ENCODE data around the gene UBE3D.

Gene UBE3D

DNA sequence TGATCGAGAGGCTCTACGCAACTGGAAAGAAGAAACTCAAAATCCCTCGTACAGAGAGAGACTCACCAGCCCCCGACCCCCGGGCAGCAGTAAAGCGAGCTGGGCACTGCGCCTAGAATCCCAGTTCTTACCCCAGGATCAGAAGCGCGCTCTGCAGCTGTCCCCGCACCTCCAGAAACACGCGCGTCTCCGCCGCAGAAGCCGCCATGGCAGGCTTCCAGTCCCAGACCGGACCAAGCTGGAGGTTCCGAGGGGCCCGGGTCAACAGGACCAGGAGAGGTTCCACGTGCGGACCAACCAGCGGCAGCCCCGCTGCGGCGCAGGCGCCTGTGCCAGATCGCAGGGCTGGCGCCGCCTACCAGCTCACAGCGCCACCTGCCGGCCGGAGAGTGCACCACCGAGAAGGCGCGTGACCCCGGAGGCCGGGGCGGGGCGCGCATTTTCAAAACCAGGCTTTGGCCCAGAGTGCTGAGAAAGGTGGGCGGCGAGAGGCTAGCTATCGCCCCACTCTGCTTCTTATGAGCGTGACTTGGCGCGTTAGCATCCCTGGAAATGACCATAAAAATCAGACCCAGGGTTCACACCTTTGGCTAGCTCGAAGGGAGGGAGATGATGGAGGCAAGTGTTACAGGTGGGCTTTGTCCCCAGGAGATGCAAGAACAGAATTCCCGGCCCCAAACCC, at the start of gene UBE3D:
TSS of gene UBE3D (minus strand) at position 331 of the 682 bp plus-strand sequence. CDS start at position 208, 123 bp downstream.
- DNase-seq (ENCODE audit: low read depth in 2 of 3, low spot score in 1 of 3), result peak; percentile 83 to 92 (median 88)

- no peak for DNase-seq (ENCODE audit: low read depth in 2 of 3, low spot score in 1 of 3)
These were observed 48.5 kb upstream of the UBE3D start for GRCh38 chr6:83114164-83114563.

DNA sequence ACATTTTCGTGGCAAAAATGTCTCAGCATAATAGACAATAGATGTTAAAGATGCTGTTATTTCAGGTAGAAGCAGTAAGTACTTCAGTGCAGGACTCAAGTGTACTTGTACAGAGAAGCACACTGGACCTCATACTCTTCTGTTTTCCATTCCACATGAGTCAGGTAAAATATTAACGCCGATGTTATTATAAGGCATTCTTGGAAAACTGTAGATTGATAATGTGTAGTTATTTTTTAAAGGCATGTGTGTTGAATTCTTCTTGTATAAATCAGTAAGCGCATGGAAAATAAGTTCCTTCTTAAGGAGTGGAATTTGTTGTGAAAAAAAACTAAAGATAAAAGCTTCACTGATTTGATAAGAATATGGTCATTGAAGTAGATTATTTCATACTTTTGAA, 47.6 kb upstream of the UBE3D start:
- DNase-seq (ENCODE audit: low read depth in 2 of 3, low spot score in 1 of 3), result no peak

GRCh38 chr6:83108378-83108777, 42.7 kb upstream of the UBE3D start:
- DNase-seq (ENCODE audit: low read depth in 2 of 3, low spot score in 1 of 3), result no peak

- no peak for DNase-seq (ENCODE audit: low read depth in 2 of 3, low spot score in 1 of 3)
These were observed 32.9 kb upstream of the UBE3D start for GRCh38 chr6:83098589-83098988.

DNA sequence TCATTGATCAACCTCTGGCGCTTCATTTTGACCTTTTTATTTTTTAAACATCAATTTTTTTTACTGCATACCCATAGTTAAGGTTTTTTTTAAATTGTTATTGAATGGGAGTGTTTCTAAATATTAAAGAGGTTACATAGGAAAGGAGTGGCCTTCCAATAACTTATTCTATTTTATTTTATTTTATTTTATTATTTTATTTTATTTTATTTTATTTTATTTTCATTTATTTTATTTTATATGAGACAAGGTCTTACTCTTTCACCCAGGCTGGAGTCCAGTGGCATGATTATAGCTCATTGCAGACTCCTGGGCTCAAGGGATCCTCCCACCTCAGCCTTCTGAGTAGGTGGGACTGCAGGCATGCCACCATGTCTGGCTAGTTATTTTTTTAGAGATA, 32.0 kb upstream of the UBE3D start:
- no peak for DNase-seq (ENCODE audit: low read depth in 2 of 3, low spot score in 1 of 3)

GRCh38 chr6:83097204-83097603, 31.6 kb upstream of the UBE3D start:
- no peak for DNase-seq (ENCODE audit: low read depth in 2 of 3, low spot score in 1 of 3)

DNA sequence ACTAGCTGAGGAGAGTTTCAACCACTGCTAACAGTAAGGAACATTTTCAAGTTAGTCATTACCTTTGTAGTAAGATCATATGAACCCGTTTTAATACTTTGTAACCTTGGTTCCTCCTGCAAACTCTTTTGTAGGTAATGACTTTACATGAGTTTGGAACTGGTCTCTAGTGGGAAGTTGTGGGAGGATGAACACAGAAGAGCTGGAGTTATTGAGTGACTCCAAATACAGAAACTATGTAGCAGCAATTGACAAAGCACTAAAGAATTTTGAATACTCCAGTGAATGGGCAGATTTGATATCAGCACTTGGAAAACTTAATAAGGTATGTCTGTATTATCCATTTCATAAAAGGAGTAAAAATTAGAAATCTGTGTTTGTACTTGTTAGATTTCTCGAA, 31.1 kb upstream of the UBE3D start:
- no peak for DNase-seq (ENCODE audit: low read depth in 2 of 3, low spot score in 1 of 3)

- DNase-seq (ENCODE audit: low read depth in 2 of 3, low spot score in 1 of 3), result no peak
These were observed 27.2 kb upstream of the UBE3D start for GRCh38 chr6:83092756-83093399.

- DNase-seq (ENCODE audit: low read depth in 2 of 3, low spot score in 1 of 3), result no peak
These were observed 21.1 kb upstream of the UBE3D start for GRCh38 chr6:83086751-83087150.

DNA sequence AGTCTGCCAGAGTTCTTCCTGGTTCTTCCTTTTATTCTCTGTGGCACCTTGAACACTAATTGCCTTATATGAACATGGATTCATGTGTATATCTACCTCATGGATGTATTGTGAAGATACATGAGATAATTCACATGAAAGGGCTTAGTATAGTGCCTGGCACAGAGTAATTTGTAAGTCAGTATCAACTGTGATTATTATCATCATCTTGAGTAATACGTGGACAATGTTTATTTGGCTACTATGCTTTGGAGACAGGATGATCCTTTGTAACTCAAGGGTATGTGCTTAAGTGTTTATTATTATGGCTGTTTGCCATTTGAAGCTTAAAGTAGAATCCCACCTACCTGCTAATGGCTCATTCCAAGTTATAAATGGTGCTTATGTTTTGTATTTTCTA, 17.8 kb upstream of the UBE3D start:
- no peak for DNase-seq (ENCODE audit: low read depth in 2 of 3, low spot score in 1 of 3)

DNA sequence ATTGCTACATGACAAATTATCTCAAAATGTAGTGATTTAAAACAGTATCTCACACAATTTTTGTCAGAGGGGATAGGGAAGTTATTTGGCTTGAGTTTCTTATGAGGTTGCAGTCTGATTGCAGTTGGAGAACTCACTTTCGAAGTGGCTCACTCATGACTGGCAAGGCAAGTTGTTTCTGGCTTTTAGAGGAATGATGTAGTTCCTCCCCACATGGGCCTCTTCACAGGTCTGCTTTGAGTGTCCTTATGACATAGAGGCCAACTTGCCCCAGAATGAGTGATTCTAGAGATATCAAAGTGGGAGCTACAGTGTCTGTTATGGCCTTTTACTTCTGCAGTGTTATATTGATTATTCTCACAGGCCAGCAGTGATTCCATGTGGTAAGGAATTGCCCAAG, 8.0 kb upstream of the UBE3D start:
- no peak for DNase-seq (ENCODE audit: low read depth in 2 of 3, low spot score in 1 of 3)

- no peak for DNase-seq (ENCODE audit: low read depth in 2 of 3, low spot score in 1 of 3)
These were observed 7.1 kb upstream of the UBE3D start for GRCh38 chr6:83072726-83073125.

DNA sequence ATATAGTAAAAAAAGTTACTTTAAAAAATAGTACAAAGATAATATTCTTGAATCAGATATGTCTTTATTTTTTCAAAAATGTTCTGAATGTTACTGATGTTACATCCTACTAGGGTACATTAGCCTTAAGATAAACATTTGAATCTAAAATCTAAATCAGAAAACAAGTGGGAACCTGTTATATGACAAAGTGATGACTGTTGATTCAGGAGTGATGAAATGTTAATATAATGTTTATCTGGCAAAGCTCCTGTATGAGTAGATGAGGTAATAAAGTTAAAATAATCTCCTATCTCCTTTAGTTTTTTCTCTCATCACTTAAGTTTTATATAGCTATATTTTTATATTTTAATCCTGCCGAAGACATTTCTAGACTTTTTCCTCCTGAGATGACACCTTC, 6.1 kb upstream of the UBE3D start:
- DNase-seq (ENCODE audit: low read depth in 2 of 3, low spot score in 1 of 3), result no peak

GRCh38 chr6:83071023-83071422, 5.4 kb upstream of the UBE3D start:
- no peak for DNase-seq (ENCODE audit: low read depth in 2 of 3, low spot score in 1 of 3)

DNA sequence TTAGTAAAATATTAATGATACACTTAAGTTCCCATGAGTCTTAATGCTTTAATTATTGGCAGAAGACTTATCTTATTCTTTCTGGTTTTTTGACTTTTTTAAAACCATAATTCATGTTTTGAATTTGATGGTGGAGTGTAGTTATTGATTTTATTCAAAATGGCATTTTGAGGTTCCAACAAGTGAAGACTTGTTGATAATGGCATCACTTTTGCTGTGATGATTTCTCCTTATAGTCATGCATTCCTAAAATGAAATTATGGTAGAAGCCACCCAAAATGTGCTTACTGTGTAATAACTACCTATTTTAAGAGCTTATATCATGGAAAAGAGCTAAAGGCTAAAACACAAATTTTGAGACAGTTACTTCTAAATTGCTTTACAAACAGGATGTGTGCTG, 4.0 kb upstream of the UBE3D start:
- DNase-seq (ENCODE audit: low read depth in 2 of 3, low spot score in 1 of 3), result no peak

- no peak for DNase-seq (ENCODE audit: low read depth in 2 of 3, low spot score in 1 of 3)
These were observed 3.0 kb upstream of the UBE3D start for GRCh38 chr6:83068616-83069015.

DNA sequence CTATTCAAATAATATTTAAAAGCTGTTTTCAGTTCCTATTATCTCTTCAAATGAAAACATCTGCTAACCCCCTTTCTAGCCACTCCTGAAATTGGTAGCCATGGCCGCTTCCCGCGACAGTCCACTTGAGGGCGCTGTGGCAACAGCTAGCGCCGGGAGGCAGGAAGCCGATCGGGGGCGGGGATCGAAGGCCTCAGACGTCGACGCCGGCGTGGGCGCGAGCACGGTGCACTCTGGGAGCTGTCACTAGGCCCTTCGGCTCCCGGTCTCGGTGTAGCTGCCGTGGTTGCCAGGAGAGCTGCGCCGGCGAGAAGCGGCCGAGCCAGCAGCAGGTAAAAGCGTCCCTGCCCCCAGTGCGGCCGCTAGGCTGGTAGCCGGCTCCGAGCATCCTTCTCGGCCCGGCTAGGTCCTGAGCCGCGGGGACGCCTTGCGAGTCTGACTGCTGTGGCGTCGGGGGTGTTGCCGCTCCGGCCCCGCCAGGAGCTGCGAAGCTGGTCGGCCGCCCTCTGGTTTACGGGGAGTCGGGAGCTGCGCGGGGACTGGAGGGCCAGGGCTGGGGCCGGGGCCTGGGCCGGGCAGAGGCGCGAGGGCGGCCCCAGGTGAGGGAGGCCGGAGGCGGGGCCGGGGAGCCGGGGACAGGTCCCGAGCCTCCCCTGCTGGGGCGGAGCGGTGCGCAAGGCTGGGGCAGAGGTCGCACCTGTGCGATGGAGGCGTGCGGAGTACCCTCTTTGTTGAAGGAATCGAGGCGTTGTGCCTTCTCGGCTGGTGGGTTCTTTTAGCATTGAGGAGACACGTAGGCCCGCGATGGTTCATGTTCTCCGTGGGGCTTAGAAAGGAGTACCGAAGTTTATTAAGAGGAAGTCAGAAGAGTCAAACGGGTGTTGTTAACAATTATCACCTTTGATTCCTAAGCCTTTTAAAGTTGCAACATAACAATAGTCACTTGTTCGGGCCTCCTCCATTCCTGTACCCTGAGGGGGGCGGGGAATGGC, 2.1 kb upstream of the UBE3D start, which contains the start of gene DOP1A:
TSS of gene DOP1A (plus strand) at position 224 of the 992 bp plus-strand sequence. CDS start 29,307 bp downstream, outside the sequence.
- DNase-seq (ENCODE audit: low read depth in 2 of 3, low spot score in 1 of 3), result peak; percentile 93 to 96 (median 95)

DNA sequence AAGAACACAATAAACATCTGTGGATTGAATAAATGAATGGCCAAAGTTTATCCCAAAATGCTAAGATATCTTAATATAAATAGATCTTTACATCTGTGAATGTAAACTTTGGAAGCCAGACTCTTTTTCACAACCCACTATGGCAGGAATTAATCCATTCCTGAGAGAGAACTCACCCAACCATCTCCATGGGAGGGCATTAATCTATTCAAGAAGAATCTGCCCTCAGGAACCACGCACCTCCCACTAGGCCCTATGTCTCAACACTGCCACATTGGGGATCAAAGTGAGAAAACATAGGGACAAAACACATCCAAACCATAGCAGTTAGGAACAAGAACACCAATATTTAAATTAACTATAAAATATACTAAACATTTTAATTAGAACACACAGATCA, 3.4 kb downstream of the UBE3D start:
- no peak for DNase-seq (ENCODE audit: low read depth in 2 of 3, low spot score in 1 of 3)

DNA sequence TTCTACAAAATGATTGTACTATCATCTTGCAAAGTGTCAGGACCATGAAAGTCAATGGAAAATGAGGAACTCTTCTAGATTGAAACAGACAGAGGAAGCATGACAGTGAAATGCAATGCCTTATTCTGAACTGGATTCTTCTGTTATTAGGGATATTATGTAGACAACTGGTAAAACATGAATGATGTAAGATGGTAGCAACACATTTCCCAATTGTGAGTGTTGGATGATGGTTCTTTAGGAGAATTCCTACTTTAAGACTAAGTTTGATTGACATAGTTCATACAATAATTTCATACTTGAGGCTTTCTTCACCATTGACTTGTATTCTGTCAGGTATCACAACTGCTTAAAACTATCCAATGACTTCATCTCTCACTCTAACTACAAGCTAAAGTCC, 4.5 kb downstream of the UBE3D start:
- DNase-seq (ENCODE audit: low read depth in 2 of 3, low spot score in 1 of 3), result no peak

DNA sequence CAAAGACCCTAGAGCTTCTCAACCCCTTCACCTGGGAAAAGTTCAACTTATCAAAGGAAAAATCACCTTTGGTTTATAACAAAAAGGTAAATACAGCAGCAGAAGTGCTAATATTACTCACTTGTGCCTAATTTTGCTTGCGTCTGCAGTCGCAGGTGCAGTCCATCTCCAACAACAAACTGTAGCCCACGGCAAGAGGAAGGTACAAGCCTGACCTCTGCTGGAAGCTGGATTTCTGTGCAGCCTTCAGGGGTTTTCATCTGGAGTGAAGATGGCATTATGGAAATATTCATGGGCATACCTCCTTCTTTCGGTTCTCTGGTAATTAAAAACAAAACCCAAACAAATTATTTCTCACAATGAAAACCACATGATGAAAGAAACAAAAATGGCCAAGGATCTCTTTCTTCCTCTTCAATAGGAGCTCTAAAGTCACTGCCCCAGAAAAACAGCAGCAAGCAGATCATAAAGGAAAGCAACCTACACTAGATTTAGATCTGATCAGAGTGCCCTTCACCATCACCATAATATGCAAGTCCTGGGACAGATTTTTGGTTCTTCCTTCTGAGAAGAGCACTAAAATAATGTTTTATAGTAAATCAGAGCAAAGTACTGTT, 7.8 kb downstream of the UBE3D start:
- no peak for DNase-seq (ENCODE audit: low read depth in 2 of 3, low spot score in 1 of 3)

Measured in stimulated activated CD4-positive, alpha-beta T cell treated with anti-CD3 and anti-CD28 coated beads, Interleukin-12 subunit alpha, Interleukin-12 subunit beta, amount 100 ng/mL, for 48 hours (primary cell).